HepG2 (cell line): Measurements from ENCODE around the gene GPX7. TPM values are rescaled to one million over a fixed set of nuclear protein-coding genes. Genes with fewer than 3 reads are reported as not detected.

Experiments
- BORCS8-MEF2B ChIP-seq: sonication (generic); formaldehyde crosslinking; IDR thresholded peaks from 2 replicates; pipeline ENCODE4 v1.8.0; 2022; ENCODE audit warnings: mild to moderate bottlenecking, missing genetic modification reagents
- KLF6 ChIP-seq: IDR thresholded peaks from 2 replicates; pipeline ENCODE4 v1.8.0; 2016; ENCODE audit warnings: missing biosample characterization, missing genetic modification reagents
- MAF1 ChIP-seq: sonication (generic); formaldehyde crosslinking; IDR thresholded peaks from 2 replicates; pipeline ENCODE4 v1.5.0; 2020; ENCODE audit warnings: missing genetic modification reagents, borderline replicate concordance
- SUZ12 ChIP-seq: fragments of 150-350 bp; IDR thresholded peaks from 2 replicates; pipeline ENCODE4 v1.6.1; 2014; ENCODE audit warnings: low read depth, low read length
- THRA ChIP-seq: sonication (generic); formaldehyde crosslinking; IDR thresholded peaks from 2 replicates; pipeline ENCODE4 v1.4.0; 2020; ENCODE audit warnings: missing genetic modification reagents, borderline replicate concordance
- ZBTB20 ChIP-seq: sonication (generic); formaldehyde crosslinking; IDR thresholded peaks from 2 replicates; pipeline ENCODE4 v1.8.1; 2023; ENCODE audit warnings: missing genetic modification reagents, low read depth, mild to moderate bottlenecking, borderline replicate concordance
- ZNF343 ChIP-seq: sonication (generic); formaldehyde crosslinking; IDR thresholded peaks from 2 replicates; pipeline ENCODE4 v1.4.0; 2020; ENCODE audit warnings: mild to moderate bottlenecking, missing genetic modification reagents
- ZNF362 ChIP-seq: sonication (generic); formaldehyde crosslinking; IDR thresholded peaks from 2 replicates; pipeline ENCODE4 v1.4.0; 2020; ENCODE audit warnings: missing genetic modification reagents, mild to moderate bottlenecking, borderline replicate concordance
- ZNF781 ChIP-seq: sonication (generic); formaldehyde crosslinking; IDR thresholded peaks from 2 replicates; pipeline ENCODE4 v1.5.1; 2020; ENCODE audit warnings: borderline replicate concordance, mild to moderate bottlenecking, missing genetic modification reagents; ENCODE audit errors: not compliant biosample characterization
- ZUFSP ChIP-seq: sonication (generic); formaldehyde crosslinking; IDR thresholded peaks from 2 replicates; pipeline ENCODE4 v1.9.0; 2021; ENCODE audit warnings: missing genetic modification reagents, mild to moderate bottlenecking, borderline replicate concordance
- polyA plus RNA-seq, 8 experiments: library from polyadenylated mRNA; depleted of rRNA in 3 of 8; stranded (reverse) in 7 of 8; unstranded in 1 of 8; fragments of >200 nt; fragmentation: Illumina TruSeq in 4 of 8; extraction: Trizol in 4 of 8; gene quantifications; 2 replicates each; pipeline versions ENCODE4 v1.2.1 to v1.2.3, GENCODE V29; 2011 to 2016; ENCODE audit warnings: low read depth in 4 of 8, missing spikeins in 1 of 8, mixed read lengths in 1 of 8; ENCODE audit not compliant: insufficient read depth in 1 of 8
- total RNA-seq, 5 experiments: library from RNA; depleted of rRNA; stranded (reverse); fragments of >200 nt; fragmentation: Illumina TruSeq; extraction: Trizol; gene quantifications; 2 replicates each; pipeline ENCODE4 v1.2.3, GENCODE V29; 2016; ENCODE audit warnings: low read depth in 1 of 5

The GPX7 gene
- total and polyA plus RNA-seq, 2 of the 13 experiments (the other 11 are each of a cell fraction or from before 2014, with no cell fraction given) = 14.1 to 16.2 TPM

GRCh38 chr1:52614671-52615070 lies 12.5 kb downstream of the GPX7 start (continued):
- TF ChIP-seq MAF1 (CRISPR knock-in tag) (no peak), ZBTB20 (CRISPR knock-in tag) (no peak), SUZ12 (no peak), ZNF362 (no peak), ZNF343 (CRISPR knock-in tag) (no peak), ZUFSP (CRISPR knock-in tag) (no peak), ZNF781 (CRISPR knock-in tag) (no peak), KLF6 (no peak), BORCS8-MEF2B (no peak), THRA (CRISPR knock-in tag) (no peak)
- TF ChIP-seq, all 625 proteins: peak for 0
